Prostate gland (tissue), 2 donors: ENCODE measurements around the gene TEAD4.

Experiments
- CTCF ChIP-seq, 4 experiments: fragments of 200-600 bp in 2 of 4; fragments of 450-650 bp in 2 of 4; sonication (generic) in 2 of 4; IDR thresholded peaks; 1 replicate in 3 of 4; 2 replicates in 1 of 4; pipeline ENCODE4 v1.5.1; 2016 to 2019; ENCODE audit warnings: antibody characterized with exemption in 4 of 4, mild to moderate bottlenecking in 2 of 4, moderate library complexity in 2 of 4
- POLR2A ChIP-seq: fragments of 450-650 bp; IDR thresholded peaks from one replicate; pipeline ENCODE4 v1.6.1; 2016; ENCODE audit warnings: antibody characterized with exemption, mild to moderate bottlenecking

GRCh38 chr12:3085341-3086139 is 126.3 kb downstream of the TEAD4 start:
- TF ChIP-seq CTCF (IDR thresholded peaks at IDR 0.05) (no peak), POLR2A (no peak)
